ENCODE data around the gene EFNA5.

- TF ChIP-seq CTCF (IDR thresholded peaks at IDR 0.05; ENCODE audit: poor library complexity), result no peak
- no peak for TF ChIP-seq EZH2phosphoT487 (IDR thresholded peaks at IDR 0.05; ENCODE audit: low read depth, severe bottlenecking, unreplicated experiment)
Measured at GRCh38 chr5:107545486-107545885, 125.3 kb downstream of the EFNA5 start.
